ENCODE results near the gene MNX1. TPM values are rescaled to one million over a fixed set of nuclear protein-coding genes. Genes with fewer than 3 reads are reported as not detected.

The MNX1 gene
- total and polyA plus RNA-seq, 2 of the 4 experiments (the other 2 are of a cell fraction): not detected

- Histone ChIP-seq H4K8ac (ENCODE audit: low read depth in 2 of 2, low read length in 2 of 2) (no peak overlapping the region), H3K23ac (ENCODE audit: low read depth, low read length) (no peak overlapping the region), H3K36me3 (ENCODE audit: control insufficient read depth, insufficient read depth, low read length) (no peaks in the 10 kb centered on the region), H3K56ac (ENCODE audit: extremely low read depth, insufficient read depth, low read length) (no peak overlapping the region), H2BK5ac (ENCODE audit: low read depth, low read length, poor library complexity, severe bottlenecking) (no peak overlapping the region), H3K27ac (ENCODE audit: insufficient read depth, low read length) (no peak overlapping the region), H3K9me3 (ENCODE audit: control insufficient read depth, insufficient read depth, low read length) (peaks cover 7% of the 10 kb centered on the region; the same call in 1 of the 2 replicates), H3K9me1 (ENCODE audit: insufficient read depth, low read length) (no peaks in the 10 kb centered on the region), H3K14ac (replicated peaks; ENCODE audit: low read depth, low read length) (no peak overlapping the region), H3K27me3 (ENCODE audit: control insufficient read depth, insufficient read depth, low read length) (peaks cover 88% of the 10 kb centered on the region), H3K4me1 (ENCODE audit: control insufficient read depth, insufficient read depth, low read length) (no peaks in the 10 kb centered on the region), H4K5ac (ENCODE audit: low read depth, low read length) (no peak overlapping the region), H2AFZ (replicated peaks; ENCODE audit: low read length, poor library complexity) (no peak overlapping the region), H2AK9ac (replicated peaks; ENCODE audit: low read depth, low read length, poor library complexity) (no peak overlapping the region), H3K9ac (ENCODE audit: low read depth, low read length) (no peak overlapping the region), H4K91ac (ENCODE audit: insufficient read depth, low read depth, low read length) (no peak overlapping the region), H3K4me2 (ENCODE audit: low read depth, low read length) (no peak overlapping the region), H3K18ac (ENCODE audit: low read depth, low read length) (no peak overlapping the region), H3K4ac (ENCODE audit: low read depth, low read length) (no peak overlapping the region), H3K79me1 (ENCODE audit: low read depth in 1 of 2, low read length in 2 of 2) (no peaks in the 10 kb centered on the region), H2AK5ac (ENCODE audit: low read depth, low read length) (no peak overlapping the region), H2BK20ac (ENCODE audit: low read depth, low read length) (no peak overlapping the region), H4K20me1 (ENCODE audit: insufficient read depth, low read length) (no peaks in the 10 kb centered on the region), H2BK120ac (ENCODE audit: low read depth, low read length) (no peak overlapping the region), H3K4me3 (ENCODE audit: insufficient read depth, low read depth, low read length) (no peak overlapping the region), H2BK15ac (ENCODE audit: low read depth, low read length) (no peak overlapping the region)
- WGBS, 2 experiments (ENCODE audit: extremely low coverage in 2 of 2, insufficient read length in 1 of 2): 12% methylated on average over 10 of the region's 38 CpGs; no CpG with 5 or more reads in 1 of the 2 experiments
- in situ Hi-C loops (cut with MboI; ENCODE audit: low sequenced_read_pairs) (no loop called here), intact Hi-C loops (cut with micrococcal nuclease) (no loop called here), dilution Hi-C loops (cut with HindIII; ENCODE audit: low sequenced_read_pairs, unreplicated experiment) (no loop called here)
- BruUV-seq (replicated peaks): no TSS peak
- ATAC-seq (ENCODE audit: low read depth) (no peak), DNase-seq (no peak)
- POLR2A ChIA-PET (ENCODE audit: unreplicated experiment): no interaction called here
- no peak for TF ChIP-seq NFE2L2 (IDR thresholded peaks at IDR 0.05; ENCODE audit: low read depth, low read length)
- TF ChIP-seq RCOR1 (IDR thresholded peaks at IDR 0.05; ENCODE audit: insufficient replicate concordance, low read length): no peak
- no peak for TF ChIP-seq MAZ (IDR thresholded peaks at IDR 0.05; ENCODE audit: borderline replicate concordance, low read depth, low read length)
- no peak for TF ChIP-seq CEBPB (IDR thresholded peaks at IDR 0.05; ENCODE audit: low read depth, low read length)
- TF ChIP-seq FOS (IDR thresholded peaks at IDR 0.05; ENCODE audit: low read depth, low read length): no peak
- TF ChIP-seq CTCF (conservative IDR thresholded peaks at IDR 0.05; ENCODE audit: low read depth, low read length): no peak
- no peak for TF ChIP-seq MAFK (IDR thresholded peaks at IDR 0.05; ENCODE audit: low read depth, low read length)
- no peak for TF ChIP-seq RFX5 (IDR thresholded peaks at IDR 0.05; ENCODE audit: low read depth, low read length)
- no peak for TF ChIP-seq CHD1 (IDR thresholded peaks at IDR 0.05; ENCODE audit: low read depth, low read length)
- CTCF ChIA-PET: no interaction called here
Observed at GRCh38 chr7:157020514-157021070, 10.1 kb upstream of the MNX1 start.

Data from IMR-90 (cell line).